ENCODE measurements around the gene LIN7A.

Gene LIN7A, protein sequence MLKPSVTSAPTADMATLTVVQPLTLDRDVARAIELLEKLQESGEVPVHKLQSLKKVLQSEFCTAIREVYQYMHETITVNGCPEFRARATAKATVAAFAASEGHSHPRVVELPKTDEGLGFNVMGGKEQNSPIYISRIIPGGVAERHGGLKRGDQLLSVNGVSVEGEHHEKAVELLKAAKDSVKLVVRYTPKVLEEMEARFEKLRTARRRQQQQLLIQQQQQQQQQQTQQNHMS

GRCh38 chr12:80937391-80938238 is at the start of gene LIN7A:
Gene LIN7A (minus strand): TSS chr12:80937934. CDS start chr12:80937722, 212 bp downstream.
- peak within 1 kb of the TSS; percentile 71 for H3K4me3 ChIP-seq (ENCODE audit: low read depth, low read length)
- DNase-seq (ENCODE audit: low read depth) = no peak
- TF ChIP-seq, protein P1, sequence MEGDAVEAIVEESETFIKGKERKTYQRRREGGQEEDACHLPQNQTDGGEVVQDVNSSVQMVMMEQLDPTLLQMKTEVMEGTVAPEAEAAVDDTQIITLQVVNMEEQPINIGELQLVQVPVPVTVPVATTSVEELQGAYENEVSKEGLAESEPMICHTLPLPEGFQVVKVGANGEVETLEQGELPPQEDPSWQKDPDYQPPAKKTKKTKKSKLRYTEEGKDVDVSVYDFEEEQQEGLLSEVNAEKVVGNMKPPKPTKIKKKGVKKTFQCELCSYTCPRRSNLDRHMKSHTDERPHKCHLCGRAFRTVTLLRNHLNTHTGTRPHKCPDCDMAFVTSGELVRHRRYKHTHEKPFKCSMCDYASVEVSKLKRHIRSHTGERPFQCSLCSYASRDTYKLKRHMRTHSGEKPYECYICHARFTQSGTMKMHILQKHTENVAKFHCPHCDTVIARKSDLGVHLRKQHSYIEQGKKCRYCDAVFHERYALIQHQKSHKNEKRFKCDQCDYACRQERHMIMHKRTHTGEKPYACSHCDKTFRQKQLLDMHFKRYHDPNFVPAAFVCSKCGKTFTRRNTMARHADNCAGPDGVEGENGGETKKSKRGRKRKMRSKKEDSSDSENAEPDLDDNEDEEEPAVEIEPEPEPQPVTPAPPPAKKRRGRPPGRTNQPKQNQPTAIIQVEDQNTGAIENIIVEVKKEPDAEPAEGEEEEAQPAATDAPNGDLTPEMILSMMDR (IDR thresholded peaks at IDR 0.05; ENCODE audit: low read depth, low read length, missing control alignments) = no peak

DNA sequence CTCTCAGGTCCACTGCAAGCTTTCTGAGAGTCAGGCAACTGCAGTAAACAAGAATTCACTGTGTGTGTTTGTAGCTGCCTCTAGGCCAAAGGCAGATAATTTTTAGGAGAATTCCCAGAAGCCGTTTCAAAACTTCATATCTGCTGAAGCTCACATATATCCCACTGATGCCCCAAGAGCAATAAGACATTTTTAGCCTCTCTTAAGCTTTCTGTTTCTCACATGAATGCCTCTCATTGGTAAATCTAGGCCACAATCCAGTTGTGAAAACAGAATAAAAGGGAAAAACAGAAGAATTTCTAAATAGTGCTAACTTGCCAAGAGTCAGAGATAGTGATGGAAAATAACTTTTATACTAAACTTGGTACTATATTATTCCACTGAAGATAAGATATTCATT is 48.5 kb upstream of the LIN7A start:
- H3K4me3 ChIP-seq (ENCODE audit: low read depth, low read length) = no peak overlapping the region
- no peak for DNase-seq (ENCODE audit: low read depth)
- TF ChIP-seq, protein P1 (IDR thresholded peaks at IDR 0.05; ENCODE audit: low read depth, low read length, missing control alignments) = no peak

GRCh38 chr12:80979816-80980215 is 42.1 kb upstream of the LIN7A start:
- no peak overlapping the region for H3K4me3 ChIP-seq (ENCODE audit: low read depth, low read length)
- no peak for DNase-seq (ENCODE audit: low read depth)
- TF ChIP-seq, protein P1 (IDR thresholded peaks at IDR 0.05; ENCODE audit: low read depth, low read length, missing control alignments) = no peak

GRCh38 chr12:80979251-80979650 is 41.5 kb upstream of the LIN7A start:
- H3K4me3 ChIP-seq (ENCODE audit: low read depth, low read length) = no peak overlapping the region
- DNase-seq (ENCODE audit: low read depth) = no peak

DNA sequence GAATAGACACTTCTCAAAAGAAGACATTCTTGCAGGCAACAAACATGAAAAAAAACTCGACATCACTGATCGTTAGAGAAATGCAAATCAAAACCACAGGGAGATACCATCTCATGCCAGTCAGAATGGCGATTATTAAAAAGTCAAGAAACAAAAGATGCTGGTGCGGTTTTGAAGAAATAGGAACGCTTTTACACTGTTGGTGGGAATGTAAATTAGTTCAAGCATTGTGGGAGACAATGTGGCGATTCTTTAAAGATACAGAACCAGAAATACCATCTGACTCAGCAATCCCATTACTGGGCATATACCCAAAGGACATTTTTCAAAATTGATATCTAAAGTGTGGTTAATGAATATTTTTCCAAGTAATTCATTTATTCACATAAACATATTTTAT is 39.6 kb upstream of the LIN7A start:
- no peak overlapping the region for H3K4me3 ChIP-seq (ENCODE audit: low read depth, low read length)
- TF ChIP-seq, protein P1 (IDR thresholded peaks at IDR 0.05; ENCODE audit: low read depth, low read length, missing control alignments) = no peak
- no peak for DNase-seq (ENCODE audit: low read depth)

More at GRCh38 chr12:80979251-80979650, 41.5 kb upstream of the LIN7A start:
- TF ChIP-seq, protein P1 (IDR thresholded peaks at IDR 0.05; ENCODE audit: low read depth, low read length, missing control alignments) = no peak

- no peak for DNase-seq (ENCODE audit: low read depth)
Observed at GRCh38 chr12:80968326-80968725, 30.6 kb upstream of the LIN7A start.

More at GRCh38 chr12:80968326-80968725, 30.6 kb upstream of the LIN7A start:
- H3K4me3 ChIP-seq (ENCODE audit: low read depth, low read length) = no peak overlapping the region
- TF ChIP-seq, protein P1 (IDR thresholded peaks at IDR 0.05; ENCODE audit: low read depth, low read length, missing control alignments) = no peak

Data from GM12864 (cell line).